Activated CD8-positive, alpha-beta memory T cell treated with anti-CD3 and anti-CD28 coated beads for 24 hours (primary cell): ENCODE results near the gene MRPL20.
"Not testable (repeated sequence)": the region's sequence is repeated elsewhere in the genome, so short reads cannot be mapped to it uniquely, and the experiment has no call there.

Source experiments
- DNase-seq: peaks from one replicate; pipeline ENCODE4 v3.0.0-alpha.2; 2020

Gene MRPL20

GRCh38 chr1:1380860-1381259 lies 26.2 kb downstream of the MRPL20 start:
- no peak for DNase-seq

GRCh38 chr1:1377540-1378205 lies 29.4 kb downstream of the MRPL20 start:
- DNase-seq: no peak

DNA sequence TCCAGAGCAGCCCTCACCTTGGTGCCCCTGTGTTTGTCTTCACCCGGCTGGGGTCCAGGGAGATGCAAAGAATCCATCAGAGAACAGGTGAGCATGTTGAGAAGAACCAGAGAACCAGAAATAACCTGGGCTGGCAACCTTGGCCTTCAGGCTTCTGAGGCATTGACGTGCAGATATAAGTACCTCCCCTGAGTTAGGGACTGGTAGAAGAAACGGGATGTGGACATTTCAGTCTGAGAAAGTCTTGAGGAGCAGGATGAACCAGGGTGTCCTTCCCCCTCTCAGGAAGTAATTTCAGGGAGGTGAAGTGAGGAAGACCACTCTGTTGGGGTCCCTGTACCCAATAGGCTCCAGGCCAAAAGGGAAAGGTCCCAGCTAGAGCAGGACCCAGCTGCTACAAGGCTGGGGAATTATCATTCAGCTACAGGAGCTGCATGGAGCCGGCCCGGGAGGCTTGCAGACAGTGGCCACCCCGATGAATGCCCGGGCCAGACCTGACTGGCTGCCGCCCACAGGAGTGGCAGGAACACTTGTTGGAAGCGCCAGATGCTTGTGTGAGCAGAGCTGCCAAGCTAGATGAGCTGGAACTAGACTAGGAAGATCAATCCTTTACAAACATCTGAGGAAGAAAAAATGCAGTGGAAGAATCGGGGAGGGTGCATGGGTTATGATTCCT lies 30.4 kb downstream of the MRPL20 start:
- DNase-seq: no peak

- peak; percentile 94 for DNase-seq
Observed at GRCh38 chr1:1374929-1375662, 32.0 kb downstream of the MRPL20 start, which contains the start of gene AURKAIP1. AURKAIP1 (minus strand) TSS chr1:1375207; CDS start chr1:1374756, 451 bp downstream.

GRCh38 chr1:1374589-1374928 lies 32.5 kb downstream of the MRPL20 start:
- DNase-seq: no peak

GRCh38 chr1:1373815-1374588 lies 33.1 kb downstream of the MRPL20 start:
- DNase-seq: no peak

DNA sequence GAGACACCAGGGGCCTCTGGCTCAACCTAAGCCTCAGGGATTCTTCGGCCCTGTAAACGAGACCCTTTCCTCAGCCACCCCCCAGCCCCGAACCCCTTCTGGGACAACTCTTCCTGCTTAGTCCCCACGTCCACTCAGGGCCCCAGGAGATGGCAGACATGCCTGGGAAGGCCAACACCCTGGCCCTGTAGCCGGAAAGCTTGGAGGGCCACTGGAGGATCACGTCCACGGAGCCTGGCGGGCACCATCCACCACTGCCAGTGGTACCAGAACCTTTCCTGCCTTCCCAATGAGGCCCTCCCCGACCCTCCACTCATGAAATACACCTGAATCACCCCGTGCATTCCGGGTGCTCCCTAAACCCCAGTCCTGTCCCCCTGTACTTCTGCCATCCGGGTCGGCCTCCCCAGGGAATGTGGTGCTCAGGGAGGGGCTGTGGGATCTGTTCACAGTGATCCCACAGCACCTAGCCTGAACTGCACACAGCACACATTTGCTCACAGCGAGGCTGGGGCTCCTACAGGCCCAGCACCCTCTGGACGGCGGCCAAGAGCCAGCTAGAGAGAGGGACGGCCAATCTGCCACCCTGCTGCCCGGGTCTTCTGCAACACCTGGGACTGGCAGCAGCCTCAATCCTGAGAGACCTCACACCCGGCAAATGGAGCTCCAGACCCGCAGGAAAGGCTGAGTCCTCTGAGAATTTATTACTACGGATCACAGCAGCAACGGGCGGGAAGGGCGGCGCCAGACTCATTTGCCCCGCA lies 33.9 kb downstream of the MRPL20 start:
- no peak for DNase-seq

- peak; percentile 94 for DNase-seq
Observed at GRCh38 chr1:1371746-1372711, 35.1 kb downstream of the MRPL20 start.

GRCh38 chr1:1371364-1371745 lies 35.7 kb downstream of the MRPL20 start:
- DNase-seq: no peak

GRCh38 chr1:1370771-1371300 lies 36.3 kb downstream of the MRPL20 start:
- DNase-seq: no peak

GRCh38 chr1:1370094-1370493 lies 37.0 kb downstream of the MRPL20 start:
- not testable (repeated sequence) for DNase-seq

DNA sequence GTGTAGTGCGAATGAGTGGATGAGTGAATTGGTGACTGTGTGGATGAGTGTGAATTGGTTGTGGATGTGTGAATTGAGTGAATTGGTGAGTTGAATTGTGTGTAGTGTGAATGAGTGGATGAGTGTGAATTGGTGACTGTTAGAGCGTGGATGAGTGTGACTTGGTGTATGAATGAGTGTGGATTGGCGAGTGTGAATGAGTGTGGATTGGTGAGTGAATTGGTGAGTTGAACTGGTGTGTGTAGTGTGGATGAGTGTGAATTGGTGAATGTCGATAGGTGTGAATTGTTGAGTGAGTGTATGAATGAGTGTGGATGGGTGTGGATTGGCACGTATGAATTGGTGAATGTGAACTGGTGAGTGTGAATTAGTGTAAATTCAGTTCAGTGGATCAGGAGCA lies 39.8 kb downstream of the MRPL20 start:
- no peak for DNase-seq

DNA sequence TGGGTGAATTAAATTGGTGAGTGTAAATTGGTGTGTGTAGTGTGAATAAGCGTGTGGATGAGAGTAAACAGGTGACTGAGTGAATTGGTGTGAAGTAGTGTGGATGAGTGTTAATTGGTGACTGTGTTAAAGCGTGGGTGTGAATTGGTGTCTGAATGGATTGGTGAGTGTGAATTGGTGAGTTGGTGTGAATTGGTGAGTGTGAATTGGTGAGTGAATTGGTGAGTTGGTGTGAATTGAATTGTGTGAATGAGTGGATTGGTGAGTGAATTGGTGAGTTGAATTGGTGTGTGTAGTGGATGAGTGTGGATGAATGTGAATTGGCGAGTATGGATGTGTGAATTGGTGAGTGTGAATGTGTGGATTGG lies 40.4 kb downstream of the MRPL20 start:
- no peak for DNase-seq

DNA sequence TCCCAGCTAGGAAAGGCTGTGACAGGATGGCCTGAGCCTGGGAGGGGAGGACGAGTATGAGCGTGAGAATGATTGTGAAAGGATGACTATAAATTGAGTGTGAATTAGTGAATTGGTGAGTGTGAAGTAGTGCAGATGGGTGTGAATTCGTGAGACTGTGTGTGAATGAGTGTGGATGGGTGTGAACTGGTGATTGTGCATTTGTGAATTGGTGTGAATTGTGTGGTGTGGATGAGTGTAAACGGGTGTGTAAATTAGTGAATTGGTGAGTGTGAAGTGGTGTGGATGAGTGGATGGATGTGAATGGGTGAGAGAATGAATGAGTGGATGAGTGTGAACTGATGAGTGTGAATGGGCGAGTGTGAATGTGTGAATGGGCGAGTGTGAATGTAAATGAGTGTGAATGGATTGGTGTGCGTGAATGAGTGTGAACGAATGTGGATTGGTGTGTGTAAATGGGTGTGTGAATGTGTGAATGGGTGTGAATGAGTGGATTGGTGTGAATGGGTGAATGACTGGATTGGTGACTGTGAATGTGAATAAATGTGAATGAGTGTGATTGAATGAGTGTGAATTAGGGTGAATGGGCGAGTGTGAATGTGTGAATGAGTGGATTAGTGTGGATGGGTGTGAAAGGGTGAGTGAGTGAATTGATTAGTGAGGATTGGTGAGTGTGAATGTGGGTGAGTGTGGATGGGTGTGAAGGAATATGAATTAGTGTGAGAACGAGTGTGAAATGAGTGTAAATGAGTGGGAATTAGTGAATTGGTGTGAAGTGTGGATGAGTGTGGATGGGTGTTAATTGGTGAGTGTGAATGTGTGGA lies 41.0 kb downstream of the MRPL20 start:
- DNase-seq: no peak

DNA sequence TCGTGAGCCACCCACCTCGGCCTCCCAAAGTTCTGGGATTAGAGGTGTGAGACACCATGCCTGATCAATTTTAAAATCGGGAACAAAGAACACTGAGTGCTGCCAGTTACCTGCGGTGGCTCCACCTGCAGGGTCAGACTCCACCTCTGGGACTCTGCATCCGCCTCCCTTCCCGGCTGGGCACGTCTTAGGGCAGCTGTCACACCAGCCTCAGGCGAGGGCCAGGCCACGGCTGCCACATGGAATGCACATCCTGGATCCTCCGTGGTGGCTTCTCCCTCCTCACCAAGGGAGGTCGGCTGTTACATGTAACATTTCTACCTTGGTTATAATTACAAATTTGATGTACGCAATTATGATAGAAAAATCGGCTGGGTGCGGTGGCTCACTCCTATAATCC lies 42.8 kb downstream of the MRPL20 start:
- DNase-seq: no peak

GRCh38 chr1:1361982-1362423 lies 45.1 kb downstream of the MRPL20 start:
- DNase-seq: no peak

DNA sequence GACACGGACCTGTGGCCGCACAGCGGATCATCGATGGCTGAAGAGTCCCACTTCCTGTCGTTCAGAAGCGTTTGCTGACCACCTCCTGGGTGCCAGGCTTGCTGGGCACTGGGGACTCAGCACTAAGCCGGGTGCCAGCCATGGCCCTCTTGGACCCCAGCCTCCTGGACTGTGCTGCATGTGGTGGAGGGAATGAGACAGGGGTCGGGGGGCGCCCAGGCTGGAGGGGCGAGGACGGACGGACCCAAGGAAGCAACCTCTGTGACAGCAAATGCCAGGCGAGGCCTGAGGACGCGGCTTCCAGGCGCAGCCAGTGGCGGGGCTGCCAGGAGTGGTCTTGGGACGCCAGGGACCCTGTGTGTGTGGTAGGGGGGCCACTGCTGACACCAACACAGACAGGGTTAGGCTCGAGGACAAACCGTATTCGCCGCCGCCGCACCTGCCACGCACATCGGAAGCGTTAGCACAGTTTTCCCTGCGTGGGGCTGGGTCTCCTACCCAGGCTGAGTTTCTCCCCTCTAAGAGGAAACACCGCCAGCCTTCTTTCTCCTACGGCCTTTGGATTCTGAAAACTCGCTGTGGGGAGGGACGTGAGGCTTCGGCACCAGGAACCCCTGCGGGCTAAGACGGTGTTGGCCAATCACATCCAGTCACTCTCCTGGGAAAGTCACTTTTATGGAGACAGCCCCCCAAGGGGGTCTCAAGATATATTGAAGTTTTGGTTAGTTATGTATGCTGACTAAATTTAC lies 45.7 kb downstream of the MRPL20 start:
- no peak for DNase-seq

DNA sequence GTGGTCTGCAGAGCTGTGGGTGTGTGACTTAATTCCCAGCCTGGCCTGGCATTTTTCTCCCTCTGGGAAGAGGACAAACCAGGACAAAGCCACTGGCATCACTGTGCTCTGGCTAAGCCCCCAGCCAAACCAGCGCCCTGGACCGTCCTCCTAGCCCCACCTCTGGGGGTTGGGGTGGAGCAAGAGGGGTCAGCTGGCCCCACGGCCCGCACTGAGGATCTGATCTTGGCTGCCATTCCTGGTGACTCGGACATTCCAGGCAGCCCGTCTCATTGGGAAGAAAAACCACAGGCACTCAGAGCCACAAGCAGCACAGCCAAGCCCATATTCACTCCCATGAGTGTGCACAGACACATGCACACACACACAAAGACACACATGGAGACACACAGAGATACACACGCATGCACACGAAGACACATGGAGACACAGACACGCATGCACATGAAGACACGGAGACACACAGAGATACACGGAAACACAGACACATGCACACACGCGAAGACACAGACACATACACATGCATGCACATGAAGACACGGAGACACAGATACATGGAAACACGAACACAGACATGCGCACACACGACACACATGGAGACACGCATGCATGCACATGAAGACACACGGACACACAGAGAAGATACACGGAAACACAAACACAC lies 46.5 kb downstream of the MRPL20 start:
- DNase-seq: no peak
